WTC11 (cell line): ENCODE measurements around the gene TEX14.

ENCODE experiments used
- CBFB ChIP-seq: sonication (generic); formaldehyde crosslinking; IDR thresholded peaks from 2 replicates; pipeline ENCODE4 v1.8.1; 2022; ENCODE audit warnings: mild to moderate bottlenecking, low read depth, missing genetic modification reagents
- CREM ChIP-seq: sonication (generic); formaldehyde crosslinking; IDR thresholded peaks from 2 replicates; pipeline ENCODE4 v1.8.1; 2022; ENCODE audit warnings: mild to moderate bottlenecking, missing genetic modification reagents, moderate library complexity
- CTCF ChIP-seq: fragments of 200-600 bp; IDR thresholded peaks from 2 replicates; pipeline ENCODE4 v1.8.0; 2022; ENCODE audit warnings: antibody characterized with exemption
- ETV6 ChIP-seq: sonication (generic); formaldehyde crosslinking; IDR thresholded peaks from 2 replicates; pipeline ENCODE4 v1.8.1; 2022; ENCODE audit warnings: mild to moderate bottlenecking, missing genetic modification reagents
- IRF1 ChIP-seq: sonication (generic); formaldehyde crosslinking; IDR thresholded peaks from 2 replicates; pipeline ENCODE4 v1.8.0; 2023; ENCODE audit warnings: missing genetic modification reagents
- JUN ChIP-seq: sonication (generic); formaldehyde crosslinking; IDR thresholded peaks from 2 replicates; pipeline ENCODE4 v1.8.0; 2023; ENCODE audit warnings: mild to moderate bottlenecking, missing genetic modification reagents
- MAX ChIP-seq: sonication (generic); formaldehyde crosslinking; IDR thresholded peaks from 2 replicates; pipeline ENCODE4 v1.8.0; 2022; ENCODE audit warnings: mild to moderate bottlenecking, missing genetic modification reagents
- PRDM15 ChIP-seq: sonication (generic); formaldehyde crosslinking; IDR thresholded peaks from 2 replicates; pipeline ENCODE4 v1.8.0; 2022; ENCODE audit warnings: missing genetic modification reagents
- PRRX2 ChIP-seq: fragments of 250-450 bp; sonication (Bioruptor Pico); IDR thresholded peaks from 2 replicates; pipeline ENCODE4 v1.8.0; 2021; ENCODE audit warnings: mild to moderate bottlenecking
- STAT6 ChIP-seq: sonication (generic); formaldehyde crosslinking; conservative IDR thresholded peaks from 2 replicates; pipeline ENCODE4 v1.8.1; 2023; ENCODE audit warnings: mild to moderate bottlenecking, low read depth, missing genetic modification reagents, moderate library complexity
- ZNF423 ChIP-seq: fragments of 250-450 bp; sonication (Bioruptor Pico); IDR thresholded peaks from 2 replicates; pipeline ENCODE4 v2.1.2; 2022; ENCODE audit warnings: mild to moderate bottlenecking, moderate library complexity
- ZNF512 ChIP-seq: sonication (generic); formaldehyde crosslinking; IDR thresholded peaks from 2 replicates; pipeline ENCODE4 v1.8.1; 2022; ENCODE audit warnings: missing genetic modification reagents, borderline replicate concordance

GRCh38 chr17:58734040-58734439 is 42.2 kb upstream of the TEX14 start:
- TF ChIP-seq CTCF = no peak
- TF ChIP-seq ZNF512 (CRISPR knock-in tag) = no peak
- no peak for TF ChIP-seq STAT6
- TF ChIP-seq CREM (CRISPR knock-in tag) = no peak
- no peak for TF ChIP-seq IRF1 (CRISPR knock-in tag)
- TF ChIP-seq PRDM15 (CRISPR knock-in tag) = no peak
- TF ChIP-seq JUN (CRISPR knock-in tag) = no peak
- no peak for TF ChIP-seq ZNF423 (CRISPR knock-in tag)
- TF ChIP-seq ETV6 = no peak
- TF ChIP-seq MAX (CRISPR knock-in tag) = no peak
- TF ChIP-seq CBFB (CRISPR knock-in tag) = no peak
- TF ChIP-seq PRRX2 (CRISPR knock-in tag) = no peak
